SJSA1 (cell line): Measurements from ENCODE around the gene ACTMAP. TPM values are rescaled to one million over a fixed set of nuclear protein-coding genes. Genes with fewer than 3 reads are reported as not detected.

Source experiments
- DNase-seq, 2 experiments: peaks; one replicate each; pipeline ENCODE4 v3.0.0-alpha.2; 2015 to 2020; ENCODE audit warnings: low spot score in 2 of 2, low read depth in 1 of 2
- H3K27ac ChIP-seq: fragments of 250-450 bp; sonication (Bioruptor Pico); 2 replicates; pipeline ENCODE4 v1.5.1; 2020; ENCODE audit warnings: mild to moderate bottlenecking, moderate library complexity
- H3K27me3 ChIP-seq: fragments of 250-450 bp; sonication (Bioruptor Pico); replicated peaks from 2 replicates; pipeline ENCODE4 v1.5.1; 2020; ENCODE audit warnings: mild to moderate bottlenecking, moderate library complexity
- H3K36me3 ChIP-seq: fragments of 250-450 bp; sonication (Bioruptor Pico); 2 replicates; pipeline ENCODE4 v1.5.1; 2020; ENCODE audit warnings: mild to moderate bottlenecking
- H3K4me1 ChIP-seq: fragments of 250-450 bp; sonication (Bioruptor Pico); replicated peaks from 2 replicates; pipeline ENCODE4 v1.6.1; 2021; ENCODE audit warnings: mild to moderate bottlenecking
- H3K4me3 ChIP-seq: fragments of 250-450 bp; sonication (Bioruptor Pico); 2 replicates; pipeline ENCODE4 v1.5.1; 2020; ENCODE audit warnings: mild to moderate bottlenecking
- H3K9me3 ChIP-seq: fragments of 250-450 bp; sonication (Bioruptor Pico); replicated peaks from 2 replicates; pipeline ENCODE4 v1.5.1; 2020; ENCODE audit warnings: mild to moderate bottlenecking
- total RNA-seq: library from RNA; depleted of rRNA; stranded (reverse); fragments of >200 nt; shearing (Covaris generic); gene quantifications from 2 replicates; pipeline ENCODE4 v1.2.3, GENCODE V29; 2014; rRNA removed

ACTMAP gene
- total RNA-seq, 1 experiment from 2014 or later: 0.39 TPM

GRCh38 chr19:40695881-40696280 is 54.4 kb downstream of the ACTMAP start:
- Histone ChIP-seq H3K27ac (no peak overlapping the region), H3K27me3 (no peaks in the 10 kb centered on the region), H3K9me3 (no peaks in the 10 kb centered on the region), H3K36me3 (peaks cover 6% of the 10 kb centered on the region; the same call in 1 of the 2 replicates), H3K4me1 (peaks cover 6% of the 10 kb centered on the region), H3K4me3 (no peak overlapping the region)
- no peak for DNase-seq

- Histone ChIP-seq H3K4me3 (no peak overlapping the region), H3K27ac (no peak overlapping the region), H3K36me3 (peaks cover 8% of the 10 kb centered on the region; the same call in 1 of the 2 replicates), H3K27me3 (no peaks in the 10 kb centered on the region), H3K9me3 (no peaks in the 10 kb centered on the region), H3K4me1 (peaks cover 23% of the 10 kb centered on the region)
- no peak for DNase-seq
These were observed 56.4 kb downstream of the ACTMAP start for GRCh38 chr19:40693896-40694295.

GRCh38 chr19:40693150-40693788 is 57.0 kb downstream of the ACTMAP start:
- H3K27ac ChIP-seq: no peak overlapping the region
- H3K36me3 ChIP-seq: peaks cover 13% of the 10 kb centered on the region; the same call in 1 of the 2 replicates

GRCh38 chr19:40692212-40692551 is 58.1 kb downstream of the ACTMAP start:
- H3K9me3 ChIP-seq: no peaks in the 10 kb centered on the region
- H3K27ac ChIP-seq: no peak overlapping the region
- DNase-seq: no peak

More at GRCh38 chr19:40693150-40693788, 57.0 kb downstream of the ACTMAP start:
- no peak for DNase-seq
- Histone ChIP-seq H3K27me3 (no peaks in the 10 kb centered on the region), H3K9me3 (no peaks in the 10 kb centered on the region), H3K4me1 (peaks cover 29% of the 10 kb centered on the region), H3K4me3 (no peak overlapping the region)

GRCh38 chr19:40691421-40692211 is 58.7 kb downstream of the ACTMAP start:
- no peaks in the 10 kb centered on the region for H3K9me3 ChIP-seq
- H3K4me1 ChIP-seq: peaks cover 43% of the 10 kb centered on the region
- peak in 1 of 2 experiments; percentile 6 for DNase-seq
- H3K27ac ChIP-seq: peak overlapping the region; percentile 94
- no peak overlapping the region for H3K4me3 ChIP-seq
- no peaks in the 10 kb centered on the region for H3K27me3 ChIP-seq
- H3K36me3 ChIP-seq: peaks cover 19% of the 10 kb centered on the region

More at GRCh38 chr19:40692212-40692551, 58.1 kb downstream of the ACTMAP start:
- H3K4me3 ChIP-seq: no peak overlapping the region
- no peaks in the 10 kb centered on the region for H3K27me3 ChIP-seq
- H3K4me1 ChIP-seq: peaks cover 40% of the 10 kb centered on the region
- H3K36me3 ChIP-seq: peaks cover 14% of the 10 kb centered on the region

Other genes with a start within 250 kb of the ACTMAP start
- 16.2 and 16.4 TPM in 2 replicates for gene SHKBP1, start 173.6 kb downstream of the ACTMAP start, total RNA-seq
- 16.5 and 23.7 TPM in 2 replicates for gene LTBP4, start 149.1 kb downstream of the ACTMAP start, total RNA-seq
- gene NUMBL, start 59.8 kb downstream of the ACTMAP start, total RNA-seq: 14.7 and 28.6 TPM in 2 replicates
- 29.2 and 83.7 TPM in 2 replicates for gene COQ8B, start 33.6 kb downstream of the ACTMAP start, total RNA-seq
- 5.4 and 5.7 TPM in 2 replicates for gene ITPKC, start 33.4 kb downstream of the ACTMAP start, total RNA-seq
- 61.4 and 80.2 TPM in 2 replicates for gene SNRPA, start 726 bp upstream of the ACTMAP start, total RNA-seq
- gene MIA, start 25.0 kb upstream of the ACTMAP start, total RNA-seq: not detected in 2 replicates
- gene RAB4B, start 27.8 kb upstream of the ACTMAP start, total RNA-seq: 21.4 and 28.5 TPM in 2 replicates
- gene EGLN2, start 48.7 kb upstream of the ACTMAP start, total RNA-seq: 71.0 and 82.8 TPM in 2 replicates
- gene CYP2A6, start 100.0 kb upstream of the ACTMAP start, total RNA-seq: not detected in 2 replicates
- gene CYP2A7, start 131.8 kb upstream of the ACTMAP start, total RNA-seq: not detected in 2 replicates
- not detected in 2 replicates for gene CYP2B6, start 240.8 kb upstream of the ACTMAP start, total RNA-seq